ENCODE data around the gene VAC14. TPM values are rescaled to one million over a fixed set of nuclear protein-coding genes. Genes with fewer than 3 reads are reported as not detected.
A peak's percentile ranks its signal among the peaks of the same experiment; 100 is the strongest.

The VAC14 gene
- total RNA-seq, 4 donors from 2014 or later, result 39.5 to 65.5 (median 45.4) TPM

GRCh38 chr16:70656065-70656711 lies 144.8 kb downstream of the VAC14 start:
- TF ChIP-seq CTCF (IDR thresholded peaks at IDR 0.05) (no peak), POLR2A (IDR thresholded peaks at IDR 0.05) (no peak)
- H3K9me3 ChIP-seq, result no peaks in the 10 kb centered on the region
- 90% methylated on average over 5 of the region's 8 CpGs for WGBS
- H3K4me1 ChIP-seq, result peaks cover 14% of the 10 kb centered on the region
- H3K27me3 ChIP-seq, result no peaks in the 10 kb centered on the region
- H3K4me3 ChIP-seq, result no peak overlapping the region
- DNase-seq (ENCODE audit: low spot score in 2 of 2), result no peak
- H3K27ac ChIP-seq, result no peak overlapping the region
- peaks cover 4% of the 10 kb centered on the region for H3K36me3 ChIP-seq

GRCh38 chr16:70653809-70654771 lies 146.9 kb downstream of the VAC14 start:
- TF ChIP-seq POLR2AphosphoS5 (IDR thresholded peaks at IDR 0.05) (peak in 1 of 3 donors; percentile 46), CTCF (IDR thresholded peaks at IDR 0.05) (peak; percentile 79 to 94), POLR2A (IDR thresholded peaks at IDR 0.05) (no peak), EP300 (IDR thresholded peaks at IDR 0.05) (no peak)
- H3K4me1 ChIP-seq, result peaks cover 14% of the 10 kb centered on the region
- peaks cover 4% of the 10 kb centered on the region for H3K36me3 ChIP-seq
- 11% methylated on average over 21 of the region's 35 CpGs for WGBS
- H3K27ac ChIP-seq, result peak overlapping the region; percentile 53
- no peaks in the 10 kb centered on the region for H3K9me3 ChIP-seq
- no peaks in the 10 kb centered on the region for H3K27me3 ChIP-seq
- H3K4me3 ChIP-seq, result peak overlapping the region; percentile 27
- peak in 1 of 2 donors; percentile 90 for DNase-seq (ENCODE audit: low spot score in 2 of 2)

- TF ChIP-seq POLR2AphosphoS5 (IDR thresholded peaks at IDR 0.05), result no peak
- no peak for TF ChIP-seq POLR2A (IDR thresholded peaks at IDR 0.05)
- no peak for TF ChIP-seq EP300 (IDR thresholded peaks at IDR 0.05)
- no peak for TF ChIP-seq CTCF (IDR thresholded peaks at IDR 0.05)
- DNase-seq (ENCODE audit: low spot score in 2 of 2), result no peak
- no peak overlapping the region for H3K4me3 ChIP-seq
- no peaks in the 10 kb centered on the region for H3K27me3 ChIP-seq
- no peaks in the 10 kb centered on the region for H3K9me3 ChIP-seq
- H3K27ac ChIP-seq, result no peak overlapping the region
- 85% methylated on average over 4 of the region's 4 CpGs for WGBS
- peaks cover 14% of the 10 kb centered on the region for H3K4me1 ChIP-seq
- H3K36me3 ChIP-seq, result peaks cover 4% of the 10 kb centered on the region
Measured at GRCh38 chr16:70653406-70653805, 147.6 kb downstream of the VAC14 start.

DNA sequence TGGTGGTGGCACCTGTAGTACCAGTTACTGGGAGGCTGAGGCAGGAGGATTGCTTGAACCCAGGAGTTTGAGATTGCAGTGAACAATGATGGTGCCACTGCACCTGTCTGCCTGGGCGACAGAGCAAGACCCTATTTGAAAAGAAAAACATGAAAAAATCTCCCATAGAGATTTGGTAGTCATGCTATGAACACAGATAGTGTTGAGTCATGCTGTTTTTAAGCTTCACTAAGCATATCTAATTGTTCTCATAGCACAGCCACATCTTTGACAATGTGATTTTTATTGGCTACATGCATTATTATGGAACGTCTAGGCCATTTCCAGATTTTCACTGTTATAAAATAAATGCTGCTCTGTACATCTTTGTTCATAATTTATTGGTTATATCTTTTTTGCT lies 148.6 kb downstream of the VAC14 start:
- H3K9me3 ChIP-seq, result no peaks in the 10 kb centered on the region
- no peak overlapping the region for H3K27ac ChIP-seq
- TF ChIP-seq EP300 (IDR thresholded peaks at IDR 0.05) (no peak), POLR2AphosphoS5 (IDR thresholded peaks at IDR 0.05) (no peak), CTCF (IDR thresholded peaks at IDR 0.05) (no peak), POLR2A (IDR thresholded peaks at IDR 0.05) (no peak)
- 82% methylated on average over 2 of the region's 2 CpGs for WGBS
- DNase-seq (ENCODE audit: low spot score in 2 of 2), result no peak
- no peaks in the 10 kb centered on the region for H3K27me3 ChIP-seq
- peaks cover 4% of the 10 kb centered on the region for H3K36me3 ChIP-seq
- H3K4me3 ChIP-seq, result no peak overlapping the region
- peaks cover 14% of the 10 kb centered on the region for H3K4me1 ChIP-seq

GRCh38 chr16:70651524-70651923 lies 149.4 kb downstream of the VAC14 start:
- H3K36me3 ChIP-seq, result peaks cover 8% of the 10 kb centered on the region
- WGBS, result 80% methylated on average over 3 of the region's 3 CpGs
- H3K27ac ChIP-seq, result no peak overlapping the region
- peaks cover 14% of the 10 kb centered on the region for H3K4me1 ChIP-seq
- TF ChIP-seq EP300 (IDR thresholded peaks at IDR 0.05) (no peak), POLR2AphosphoS5 (IDR thresholded peaks at IDR 0.05) (no peak), POLR2A (IDR thresholded peaks at IDR 0.05) (no peak), CTCF (IDR thresholded peaks at IDR 0.05) (no peak)
- no peaks in the 10 kb centered on the region for H3K27me3 ChIP-seq
- H3K9me3 ChIP-seq, result no peaks in the 10 kb centered on the region
- DNase-seq (ENCODE audit: low spot score in 2 of 2), result no peak
- no peak overlapping the region for H3K4me3 ChIP-seq

All from suprapubic skin (tissue), 4 donors.